ENCODE results near the gene SPRR2D.

DNA sequence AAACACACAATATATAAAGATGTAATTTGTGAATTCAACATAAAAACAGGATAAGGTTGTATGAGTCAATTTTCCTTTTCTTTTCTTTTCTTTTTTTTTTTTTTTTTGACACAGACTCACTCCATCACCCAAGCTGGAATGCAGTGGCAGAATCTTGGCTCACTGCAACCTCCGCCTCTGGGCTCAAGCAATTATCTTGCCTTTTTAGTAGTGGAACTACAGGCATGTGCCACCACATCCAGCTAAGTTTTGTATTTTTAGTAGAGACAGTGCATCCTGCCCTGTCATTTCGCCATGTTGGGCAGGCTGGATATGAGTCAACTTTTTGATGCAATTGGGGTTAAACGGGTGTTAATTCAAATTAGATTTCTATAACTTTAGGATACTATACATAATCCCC lies 40.8 kb upstream of the SPRR2D start:
- TF ChIP-seq, protein P1, sequence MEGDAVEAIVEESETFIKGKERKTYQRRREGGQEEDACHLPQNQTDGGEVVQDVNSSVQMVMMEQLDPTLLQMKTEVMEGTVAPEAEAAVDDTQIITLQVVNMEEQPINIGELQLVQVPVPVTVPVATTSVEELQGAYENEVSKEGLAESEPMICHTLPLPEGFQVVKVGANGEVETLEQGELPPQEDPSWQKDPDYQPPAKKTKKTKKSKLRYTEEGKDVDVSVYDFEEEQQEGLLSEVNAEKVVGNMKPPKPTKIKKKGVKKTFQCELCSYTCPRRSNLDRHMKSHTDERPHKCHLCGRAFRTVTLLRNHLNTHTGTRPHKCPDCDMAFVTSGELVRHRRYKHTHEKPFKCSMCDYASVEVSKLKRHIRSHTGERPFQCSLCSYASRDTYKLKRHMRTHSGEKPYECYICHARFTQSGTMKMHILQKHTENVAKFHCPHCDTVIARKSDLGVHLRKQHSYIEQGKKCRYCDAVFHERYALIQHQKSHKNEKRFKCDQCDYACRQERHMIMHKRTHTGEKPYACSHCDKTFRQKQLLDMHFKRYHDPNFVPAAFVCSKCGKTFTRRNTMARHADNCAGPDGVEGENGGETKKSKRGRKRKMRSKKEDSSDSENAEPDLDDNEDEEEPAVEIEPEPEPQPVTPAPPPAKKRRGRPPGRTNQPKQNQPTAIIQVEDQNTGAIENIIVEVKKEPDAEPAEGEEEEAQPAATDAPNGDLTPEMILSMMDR (IDR thresholded peaks at IDR 0.05; ENCODE audit: low read length) = no peak
- TF ChIP-seq EZH2 (IDR thresholded peaks at IDR 0.05; ENCODE audit: borderline replicate concordance, low read length) = no peak
